A673 (cell line): ENCODE data around the gene NINJ1. TPM values are rescaled to one million over a fixed set of nuclear protein-coding genes. Genes with fewer than 3 reads are reported as not detected.

Experiments
- BruUV-seq: library from RNA; stranded (reverse); fragments of 400-500 nt; replicated peaks from 2 replicates; lab custom pipeline; 2021; lab: Mats Ljungman, UMichigan
- CTCF ChIA-PET: fragments of 300-600 bp; sonication (Branson Sonifier 250); formaldehyde crosslinking; loops from one replicate; lab custom pipeline; 2022; ENCODE audit warnings: antibody characterized with exemption; lab: Charles Lee
- POLR2A ChIA-PET: fragments of 300-600 bp; sonication (Branson Sonifier 250); formaldehyde crosslinking; loops from one replicate; lab custom pipeline; 2022; ENCODE audit warnings: antibody characterized with exemption; ENCODE audit not compliant: low non-redundant PET; lab: Charles Lee
- DNase-seq: peaks from one replicate; pipeline ENCODE4 v3.0.0-alpha.2; 2015; ENCODE audit warnings: low spot score
- H3K27ac ChIP-seq: fragments of 200-600 bp; sonication (generic); 2 replicates; pipeline ENCODE4 v1.5.1; 2016; ENCODE audit warnings: mixed run types, low read depth, mild to moderate bottlenecking, mixed read lengths, antibody characterized with exemption, low read length; ENCODE audit not compliant: poor library complexity, severe bottlenecking
- H3K27me3 ChIP-seq: fragments of 200-600 bp; sonication (generic); replicated peaks from 2 replicates; pipeline ENCODE4 v1.6.1; 2017; ENCODE audit warnings: mixed run types, low read depth, mild to moderate bottlenecking, mixed read lengths, antibody characterized with exemption, low read length; ENCODE audit not compliant: insufficient read depth, poor library complexity
- H3K36me3 ChIP-seq: fragments of 200-600 bp; sonication (generic); 2 replicates; pipeline ENCODE4 v1.6.1; 2016; ENCODE audit warnings: mixed run types, mild to moderate bottlenecking, mixed read lengths, antibody characterized with exemption, low read length; ENCODE audit not compliant: insufficient read depth, poor library complexity, severe bottlenecking
- H3K4me1 ChIP-seq: fragments of 200-600 bp; sonication (generic); 2 replicates; pipeline ENCODE4 v1.6.1; 2017; ENCODE audit warnings: mixed run types, mild to moderate bottlenecking, mixed read lengths, antibody characterized with exemption, low read length; ENCODE audit not compliant: insufficient read depth, poor library complexity, severe bottlenecking
- H3K4me3 ChIP-seq: fragments of 200-600 bp; sonication (generic); 2 replicates; pipeline ENCODE4 v1.5.1; 2016; ENCODE audit warnings: low read depth, mixed run types, mild to moderate bottlenecking, mixed read lengths, low read length; ENCODE audit not compliant: poor library complexity, severe bottlenecking
- H3K9me3 ChIP-seq: fragments of 200-600 bp; sonication (generic); 2 replicates; pipeline ENCODE4 v1.6.1; 2016; ENCODE audit warnings: mixed run types, low read depth, mild to moderate bottlenecking, mixed read lengths, antibody characterized with exemption, low read length; ENCODE audit not compliant: poor library complexity, severe bottlenecking
- CTCF ChIP-seq: fragments of 300-800, 200-600 bp; sonication (generic); conservative IDR thresholded peaks from 2 replicates; pipeline ENCODE4 v1.5.1; 2017; ENCODE audit warnings: low read depth, mild to moderate bottlenecking, antibody characterized with exemption, low read length, moderate library complexity, mixed read lengths
- EZH2 ChIP-seq: fragments of 200-600 bp; sonication (generic); IDR thresholded peaks from 2 replicates; pipeline ENCODE4 v1.6.1; 2017; ENCODE audit warnings: borderline replicate concordance, low read depth, mild to moderate bottlenecking, mixed read lengths, antibody characterized with exemption, low read length; ENCODE audit not compliant: poor library complexity, severe bottlenecking
- intact Hi-C: fragments of 100-400 bp; cut with micrococcal nuclease; formaldehyde crosslinking; loops from one replicate; pipeline ENCODE4 v1.10.0; 2022; ENCODE audit not compliant: unreplicated experiment
- total RNA-seq: library from RNA; stranded (reverse); gene quantifications from 2 replicates; pipeline ENCODE4 v1.2.3, GENCODE V29; 2021

NINJ1 gene
- total RNA-seq, 1 experiment from 2014 or later = 9.2 TPM

GRCh38 chr9:93167185-93167584 lies 33.1 kb upstream of the NINJ1 start:
- TF ChIP-seq EZH2 = no peak
- no peak for TF ChIP-seq CTCF

GRCh38 chr9:93166699-93167098 lies 32.6 kb upstream of the NINJ1 start:
- ChIA-PET POLR2A (interaction anchor here (0.5 kb wide), 1 partner anchor 71 kb away, joined by 3 read pairs; no protein-coding TSS in a partner anchor), CTCF (no interaction called here)
- H3K36me3 ChIP-seq = no peaks in the 10 kb centered on the region
- BruUV-seq = no TSS peak
- no peaks in the 10 kb centered on the region for H3K9me3 ChIP-seq
- no peaks in the 10 kb centered on the region for H3K27me3 ChIP-seq
- no peaks in the 10 kb centered on the region for H3K4me1 ChIP-seq
- H3K4me3 ChIP-seq = no peak overlapping the region
- TF ChIP-seq EZH2 (no peak), CTCF (no peak)
- no peak for DNase-seq
- intact Hi-C loops = no loop called here
- no peak overlapping the region for H3K27ac ChIP-seq

More at GRCh38 chr9:93167185-93167584, 33.1 kb upstream of the NINJ1 start:
- no peaks in the 10 kb centered on the region for H3K36me3 ChIP-seq
- H3K9me3 ChIP-seq = no peaks in the 10 kb centered on the region
- H3K4me1 ChIP-seq = no peaks in the 10 kb centered on the region
- H3K27me3 ChIP-seq = no peaks in the 10 kb centered on the region
- intact Hi-C loops = no loop called here
- ChIA-PET POLR2A (interaction anchor here (0.7 kb wide), 1 partner anchor 19 kb away, joined by 4 read pairs; no protein-coding TSS in a partner anchor), CTCF (no interaction called here)
- H3K27ac ChIP-seq = no peak overlapping the region
- DNase-seq = no peak
- no peak overlapping the region for H3K4me3 ChIP-seq
- BruUV-seq = no TSS peak

GRCh38 chr9:93164085-93164484 lies 30.0 kb upstream of the NINJ1 start:
- intact Hi-C loops = no loop called here
- no peak for DNase-seq
- no TSS peak for BruUV-seq
- TF ChIP-seq EZH2 (no peak), CTCF (no peak)
- no peaks in the 10 kb centered on the region for H3K36me3 ChIP-seq
- no peak overlapping the region for H3K4me3 ChIP-seq
- H3K27me3 ChIP-seq = no peaks in the 10 kb centered on the region
- H3K4me1 ChIP-seq = no peaks in the 10 kb centered on the region
- no peaks in the 10 kb centered on the region for H3K9me3 ChIP-seq
- CTCF ChIA-PET = no interaction called here
- no peak overlapping the region for H3K27ac ChIP-seq
- POLR2A ChIA-PET = no interaction called here
